HFFc6 (cell line): ENCODE measurements around the gene MMAA. TPM values are rescaled to one million over a fixed set of nuclear protein-coding genes. Genes with fewer than 3 reads are reported as not detected.

Experiments
- DNase-seq: peaks from one replicate; pipeline ENCODE4 v3.0.0-alpha.2; 2018
- H3K27ac Mint-ChIP-seq: 2 replicates; pipeline ENCODE4 v1.8.0; 2020; ENCODE audit warnings: mild to moderate bottlenecking, mixed read lengths
- H3K27me3 Mint-ChIP-seq: 2 replicates; pipeline ENCODE4 v1.8.0; 2021; ENCODE audit warnings: mild to moderate bottlenecking, moderate library complexity, mixed read lengths; ENCODE audit not compliant: insufficient read depth
- H3K36me3 Mint-ChIP-seq: 2 replicates; pipeline ENCODE4 v1.8.0; 2021; ENCODE audit warnings: low read depth, mixed read lengths
- H3K4me1 Mint-ChIP-seq: 2 replicates; pipeline ENCODE4 v1.8.0; 2020; ENCODE audit warnings: low read depth, mixed read lengths
- H3K4me3 Mint-ChIP-seq: 2 replicates; pipeline ENCODE4 v1.8.0; 2020; ENCODE audit warnings: mild to moderate bottlenecking, moderate library complexity, mixed read lengths
- H3K9me3 Mint-ChIP-seq: 2 replicates; pipeline ENCODE4 v1.8.0; 2020; ENCODE audit warnings: mild to moderate bottlenecking, mixed read lengths
- CTCF ChIP-seq: fragments of 200-600 bp; sonication (generic); IDR thresholded peaks from 2 replicates; pipeline ENCODE4 v1.5.0; 2021; ENCODE audit warnings: antibody characterized with exemption, mild to moderate bottlenecking
- total RNA-seq, 6 experiments: library from RNA; stranded (reverse); fragmentation: NEBNext Ultra II Directional; extraction: Animal tissue kit (Norgen Biotek cat#: 25700); gene quantifications; 2 replicates in 1 of 6; 3 replicates in 5 of 6; pipeline ENCODE4 v1.2.3, GENCODE V29; 2021

The MMAA gene
- total RNA-seq, 6 experiments from 2014 or later, result 6.5 to 8.6 (median 7.6) TPM

GRCh38 chr4:145643295-145643694, 24.1 kb downstream of the MMAA start:
- DNase-seq, result no peak
- H3K36me3 Mint-ChIP-seq, result no peaks in the 10 kb centered on the region
- H3K4me1 Mint-ChIP-seq, result peaks cover 14% of the 10 kb centered on the region
- no peaks in the 10 kb centered on the region for H3K9me3 Mint-ChIP-seq
- H3K27ac Mint-ChIP-seq, result no peak overlapping the region
- no peaks in the 10 kb centered on the region for H3K27me3 Mint-ChIP-seq
- no peak overlapping the region for H3K4me3 Mint-ChIP-seq
- TF ChIP-seq CTCF, result no peak

- H3K36me3 Mint-ChIP-seq, result no peaks in the 10 kb centered on the region
- no peaks in the 10 kb centered on the region for H3K9me3 Mint-ChIP-seq
- H3K4me3 Mint-ChIP-seq, result no peak overlapping the region
- H3K27ac Mint-ChIP-seq, result no peak overlapping the region
- no peak for DNase-seq
- H3K4me1 Mint-ChIP-seq, result peaks cover 14% of the 10 kb centered on the region
- TF ChIP-seq CTCF, result no peak
- H3K27me3 Mint-ChIP-seq, result no peaks in the 10 kb centered on the region
These were observed 25.5 kb downstream of the MMAA start for GRCh38 chr4:145644699-145645098.

- Mint-ChIP-seq H3K4me3 (no peak overlapping the region), H3K9me3 (no peaks in the 10 kb centered on the region)
- TF ChIP-seq CTCF, result no peak
These were observed 37.0 kb downstream of the MMAA start for GRCh38 chr4:145656156-145656555.

GRCh38 chr4:145660064-145660463, 40.9 kb downstream of the MMAA start:
- H3K36me3 Mint-ChIP-seq, result peaks cover 21% of the 10 kb centered on the region
- DNase-seq, result no peak

More at GRCh38 chr4:145656156-145656555, 37.0 kb downstream of the MMAA start:
- Mint-ChIP-seq H3K4me1 (peaks cover 8% of the 10 kb centered on the region; the same call in 1 of the 2 replicates), H3K36me3 (peaks cover 31% of the 10 kb centered on the region), H3K27ac (no peak overlapping the region), H3K27me3 (peaks cover 2% of the 10 kb centered on the region; the same call in 1 of the 2 replicates)
- no peak for DNase-seq

GRCh38 chr4:145663194-145663593, 44.0 kb downstream of the MMAA start:
- H3K36me3 Mint-ChIP-seq, result peaks cover 6% of the 10 kb centered on the region; the same call in 1 of the 2 replicates
- no peaks in the 10 kb centered on the region for H3K4me1 Mint-ChIP-seq
- no peaks in the 10 kb centered on the region for H3K9me3 Mint-ChIP-seq
- no peak overlapping the region for H3K27ac Mint-ChIP-seq
- H3K27me3 Mint-ChIP-seq, result no peaks in the 10 kb centered on the region
- TF ChIP-seq CTCF, result no peak
- no peak overlapping the region for H3K4me3 Mint-ChIP-seq
- DNase-seq, result no peak

More at GRCh38 chr4:145660064-145660463, 40.9 kb downstream of the MMAA start:
- peaks cover 8% of the 10 kb centered on the region; the same call in 1 of the 2 replicates for H3K4me1 Mint-ChIP-seq
- peaks cover 2% of the 10 kb centered on the region; the same call in 1 of the 2 replicates for H3K27me3 Mint-ChIP-seq
- no peak for TF ChIP-seq CTCF
- H3K9me3 Mint-ChIP-seq, result no peaks in the 10 kb centered on the region
- no peak overlapping the region for H3K4me3 Mint-ChIP-seq
- H3K27ac Mint-ChIP-seq, result no peak overlapping the region

GRCh38 chr4:145665773-145666172, 46.6 kb downstream of the MMAA start:
- H3K36me3 Mint-ChIP-seq, result no peaks in the 10 kb centered on the region; the same call in 1 of the 2 replicates
- TF ChIP-seq CTCF, result no peak
- no peak for DNase-seq
- H3K4me3 Mint-ChIP-seq, result no peak overlapping the region
- H3K4me1 Mint-ChIP-seq, result no peaks in the 10 kb centered on the region
- H3K27ac Mint-ChIP-seq, result no peak overlapping the region
- H3K9me3 Mint-ChIP-seq, result no peaks in the 10 kb centered on the region
- H3K27me3 Mint-ChIP-seq, result no peaks in the 10 kb centered on the region; the same call in 1 of the 2 replicates
